ENCODE measurements around the gene CPZ.

DNA sequence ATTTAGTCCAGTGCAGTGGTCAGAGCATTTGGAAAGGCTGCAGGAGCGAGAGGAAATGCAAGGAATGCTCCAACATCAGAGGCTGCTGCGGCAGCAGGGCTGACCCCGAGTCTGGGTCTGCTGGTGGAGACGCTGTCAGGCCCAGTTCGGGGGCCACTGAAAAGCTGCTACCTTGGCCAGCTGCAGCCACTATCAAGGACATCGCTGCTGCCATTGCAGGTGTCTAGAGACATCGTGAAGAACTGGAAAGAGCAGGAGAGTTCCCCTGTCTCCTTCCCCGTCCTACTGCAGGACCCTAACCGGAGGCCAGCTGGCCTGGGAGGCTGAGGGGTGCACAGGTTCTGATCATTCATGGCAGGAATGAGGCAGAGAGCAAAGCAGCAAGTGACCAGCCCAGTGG is 41.9 kb upstream of the CPZ start:
- no peak for TF ChIP-seq GATA1 (IDR thresholded peaks at IDR 0.05; ENCODE audit: low read depth, low read length)
- no peak for TF ChIP-seq POLR2A (IDR thresholded peaks at IDR 0.05; ENCODE audit: low read length)
